DMS53 treated with DMSO at 0.1 percent for 48 hours (cell line): Measurements from ENCODE around the gene C6orf141.

Experiments used
- DNase-seq: peaks from one replicate; lab custom pipeline; 2025; ENCODE audit not compliant: unreplicated experiment; lab: John Stamatoyannopoulos, UW

The C6orf141 gene

GRCh38 chr6:49539102-49539501, 11.4 kb upstream of the C6orf141 start:
- DNase-seq, result no peak

- DNase-seq, result no peak
Observed at GRCh38 chr6:49540614-49541013, 9.9 kb upstream of the C6orf141 start.

- no peak for DNase-seq
Observed at GRCh38 chr6:49541210-49541724, 9.2 kb upstream of the C6orf141 start.

GRCh38 chr6:49541936-49542335, 8.5 kb upstream of the C6orf141 start:
- no peak for DNase-seq

- DNase-seq, result peak; percentile 65
Observed at GRCh38 chr6:49543087-49543858, 7.2 kb upstream of the C6orf141 start.

- no peak for DNase-seq
Observed at GRCh38 chr6:49546331-49546730, 4.1 kb upstream of the C6orf141 start.

- DNase-seq, result no peak
Observed at GRCh38 chr6:49548613-49549304, 1.7 kb upstream of the C6orf141 start.

GRCh38 chr6:49549691-49550491, 577 bp upstream of the C6orf141 start:
- no peak for DNase-seq

GRCh38 chr6:49551078-49551865, 804 bp downstream of the C6orf141 start:
- DNase-seq, result peak; percentile 46

- no peak for DNase-seq
Observed at GRCh38 chr6:49551866-49552129, 1.3 kb downstream of the C6orf141 start.

- no peak for DNase-seq
Observed at GRCh38 chr6:49552596-49552995, 2.1 kb downstream of the C6orf141 start.

GRCh38 chr6:49553384-49553783, 2.9 kb downstream of the C6orf141 start:
- DNase-seq, result no peak

GRCh38 chr6:49555951-49556350, 5.5 kb downstream of the C6orf141 start:
- DNase-seq, result no peak

GRCh38 chr6:49556429-49556837, 6.0 kb downstream of the C6orf141 start:
- DNase-seq, result peak; percentile 88

GRCh38 chr6:49557177-49557576, 6.7 kb downstream of the C6orf141 start:
- DNase-seq, result no peak

- DNase-seq, result no peak
Observed at GRCh38 chr6:49558238-49558637, 7.8 kb downstream of the C6orf141 start.

- DNase-seq, result no peak
Observed at GRCh38 chr6:49563006-49563886, 12.8 kb downstream of the C6orf141 start.

GRCh38 chr6:49564552-49564951, 14.1 kb downstream of the C6orf141 start:
- DNase-seq, result no peak

- DNase-seq, result no peak
Observed at GRCh38 chr6:49565261-49565660, 14.8 kb downstream of the C6orf141 start.

- DNase-seq, result peak; percentile 8
Observed at GRCh38 chr6:49565855-49566254, 15.4 kb downstream of the C6orf141 start.
